GM19193 (cell line): Measurements from ENCODE around the gene IL17RE.

Source experiments
- POLR2A ChIP-seq: IDR thresholded peaks from 4 replicates; pipeline ENCODE4 v1.6.1; 2011; ENCODE audit not compliant: insufficient read depth, insufficient read length; ENCODE audit errors: extremely low read depth

The IL17RE gene

GRCh38 chr3:9955611-9956352 is 53.1 kb downstream of the IL17RE start:
- no peak for TF ChIP-seq POLR2A

DNA sequence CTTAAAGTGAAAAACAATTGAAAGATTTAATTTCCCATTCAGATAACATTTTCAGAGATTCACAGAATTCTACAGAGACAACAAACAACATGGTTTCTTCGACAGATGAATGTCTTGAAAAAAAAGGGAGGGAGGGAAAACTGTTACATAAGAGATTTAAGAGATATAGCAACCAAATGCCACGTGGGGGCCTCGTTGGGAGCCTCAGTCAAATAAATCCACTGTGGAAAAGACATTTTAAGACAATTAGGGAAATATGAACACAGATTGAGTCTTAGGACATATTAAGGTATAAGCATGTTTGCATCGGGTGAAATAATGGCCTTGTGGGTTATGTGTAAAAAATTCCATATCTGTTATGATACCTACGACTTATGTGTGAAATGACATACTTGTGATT is 54.6 kb downstream of the IL17RE start:
- no peak for TF ChIP-seq POLR2A

- no peak for TF ChIP-seq POLR2A
Observed at GRCh38 chr3:9965200-9965875, 62.7 kb downstream of the IL17RE start.
